CD8-positive, alpha-beta memory T cell (primary cell): Measurements from ENCODE around the gene GNPTG. TPM values are rescaled to one million over a fixed set of nuclear protein-coding genes. Genes with fewer than 3 reads are reported as not detected.

Experiments
- CTCF ChIA-PET: fragments of 350-600 bp; sonication (Branson Sonifier 250); formaldehyde crosslinking; loops from one replicate; lab custom pipeline; 2021; ENCODE audit warnings: antibody characterized with exemption; lab: Charles Lee
- POLR2A ChIA-PET: fragments of 350-600 bp; sonication (Branson Sonifier 250); formaldehyde crosslinking; loops from one replicate; lab custom pipeline; 2021; ENCODE audit warnings: antibody characterized with exemption; lab: Charles Lee
- DNase-seq, 5 donors: peaks; one replicate each; pipeline versions ENCODE4 v3.0.0 to v3.0.0-alpha.2; 2020 to 2022; ENCODE audit warnings: mixed read lengths in 1 of 5
- H3K27ac ChIP-seq: one replicate; pipeline ENCODE4 v1.7.0; 2013; ENCODE audit warnings: low read depth, mild to moderate bottlenecking, low read length, moderate library complexity
- H3K27me3 ChIP-seq: 2 replicates; pipeline ENCODE4 v1.7.0; 2013; ENCODE audit warnings: low read length, mild to moderate bottlenecking; ENCODE audit not compliant: insufficient read depth, poor library complexity, severe bottlenecking
- H3K36me3 ChIP-seq: 2 replicates; pipeline ENCODE4 v1.7.0; 2013; ENCODE audit warnings: mild to moderate bottlenecking, low read length, moderate library complexity; ENCODE audit not compliant: insufficient read depth
- H3K4me1 ChIP-seq: 2 replicates; pipeline ENCODE4 v1.7.0; 2013; ENCODE audit warnings: mild to moderate bottlenecking, low read length, moderate library complexity; ENCODE audit not compliant: insufficient read depth
- H3K4me3 ChIP-seq: 2 replicates; pipeline ENCODE4 v1.7.0; 2013; ENCODE audit warnings: mild to moderate bottlenecking, low read length
- H3K9me3 ChIP-seq: 2 replicates; pipeline ENCODE4 v1.7.0; 2013; ENCODE audit warnings: mild to moderate bottlenecking, low read length
- H3K27ac Mint-ChIP-seq, 8 donors: one replicate each; pipeline ENCODE4 v1.8.0; 2020 to 2021; ENCODE audit warnings: mixed read lengths in 8 of 8, mild to moderate bottlenecking in 6 of 8, inconsistent platforms in 3 of 8, moderate library complexity in 3 of 8
- H3K27me3 Mint-ChIP-seq, 2 donors: one replicate each; pipeline ENCODE4 v1.8.0; 2020 to 2021; ENCODE audit warnings: mixed read lengths in 2 of 2, mild to moderate bottlenecking in 1 of 2, moderate library complexity in 1 of 2
- H3K36me3 Mint-ChIP-seq, 3 donors: one replicate each; pipeline ENCODE4 v1.8.0; 2020 to 2021; ENCODE audit warnings: mixed read lengths in 3 of 3, inconsistent platforms in 1 of 3, mild to moderate bottlenecking in 1 of 3
- H3K4me1 Mint-ChIP-seq, 3 donors: one replicate each; pipeline ENCODE4 v1.8.0; 2020 to 2021; ENCODE audit warnings: mixed read lengths in 3 of 3, inconsistent platforms in 1 of 3, mild to moderate bottlenecking in 1 of 3
- H3K4me3 Mint-ChIP-seq, 7 donors: one replicate each; pipeline ENCODE4 v1.8.0; 2020 to 2021; ENCODE audit warnings: mixed read lengths in 7 of 7, mild to moderate bottlenecking in 6 of 7, moderate library complexity in 4 of 7, inconsistent platforms in 2 of 7
- H3K9me3 Mint-ChIP-seq, 5 donors: one replicate each; pipeline ENCODE4 v1.8.0; 2020 to 2022; ENCODE audit warnings: mixed read lengths in 5 of 5, mild to moderate bottlenecking in 3 of 5, moderate library complexity in 2 of 5, inconsistent platforms in 1 of 5
- polyA plus RNA-seq: library from polyadenylated mRNA; unstranded; fragments of 300-500 nt; fragmentation: Illumina TruSeq; gene quantifications from one replicate; pipeline ENCODE4 v1.2.3, GENCODE V29; 2021
- total RNA-seq, 2 experiments: library from RNA; stranded (reverse); gene quantifications; one replicate each; pipeline ENCODE4 v1.2.3, GENCODE V29; 2021

The GNPTG gene
- total and polyA plus RNA-seq, 3 experiments from 2014 or later, result 32.3 to 63.3 (median 34.4) TPM

DNA sequence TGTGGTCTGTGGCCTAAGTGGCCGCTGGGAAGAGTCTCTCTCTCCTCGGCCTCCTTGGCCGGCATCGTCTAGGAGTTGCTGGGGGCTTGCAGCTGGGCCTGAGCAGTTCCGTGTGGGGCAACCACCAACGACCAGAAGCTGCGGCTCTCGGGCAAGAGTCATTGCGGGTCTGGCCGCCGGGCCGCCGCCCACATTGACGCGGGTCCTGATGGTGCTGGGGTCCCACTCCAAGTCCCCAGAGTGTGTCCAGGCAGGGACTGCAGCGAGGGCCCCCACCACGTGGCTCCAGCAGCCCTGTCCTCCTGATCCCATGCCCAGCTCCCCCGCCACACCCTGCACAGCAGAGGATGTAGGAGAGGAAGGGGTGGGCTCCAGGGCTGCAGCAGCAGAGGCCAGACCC is 31.8 kb downstream of the GNPTG start:
- Mint-ChIP-seq H3K27me3 (peaks cover 0 to 1% of the 10 kb centered on the region in 2 donors), H3K4me1 (peaks cover 9 to 14% (median 9%) of the 10 kb centered on the region in 3 donors), H3K36me3 (peaks cover 0 to 49% (median 3%) of the 10 kb centered on the region in 3 donors), H3K27ac (no peak overlapping the region), H3K9me3 (no peaks in the 10 kb centered on the region), H3K4me3 (no peak overlapping the region)
- Histone ChIP-seq H3K4me3 (no peak overlapping the region), H3K27ac (no peak overlapping the region), H3K9me3 (no peaks in the 10 kb centered on the region), H3K27me3 (no peaks in the 10 kb centered on the region), H3K36me3 (no peaks in the 10 kb centered on the region), H3K4me1 (peaks cover 9% of the 10 kb centered on the region)
- ChIA-PET CTCF (no interaction called here), POLR2A (interaction anchor here (0.7 kb wide), 1 partner anchor 172 kb away, joined by 5 read pairs; no protein-coding TSS in a partner anchor)
- DNase-seq, result no peak

DNA sequence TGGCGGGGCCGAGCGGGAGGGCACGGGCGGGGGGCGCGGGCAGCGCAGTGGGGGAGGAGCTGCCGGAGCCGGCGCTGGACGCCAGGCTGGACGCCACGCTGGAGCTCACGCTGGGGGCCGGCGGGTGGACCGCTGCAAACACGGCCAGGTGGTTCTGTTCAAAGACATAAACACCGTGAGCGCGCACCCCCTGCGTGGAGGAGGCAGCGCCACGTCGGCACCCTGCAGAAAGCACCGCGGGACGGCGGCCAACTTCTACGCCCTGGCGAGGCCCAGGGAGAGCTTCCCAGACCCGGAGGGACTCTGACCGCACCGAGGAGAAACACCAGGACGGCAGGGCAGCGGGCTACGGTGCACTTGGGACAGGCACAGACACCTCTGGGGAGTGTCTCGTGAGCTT is 33.5 kb downstream of the GNPTG start:
- H3K27ac ChIP-seq, result no peak overlapping the region
- ChIA-PET CTCF (no interaction called here), POLR2A (no interaction called here)
- Mint-ChIP-seq H3K27ac (no peak overlapping the region), H3K4me1 (peaks cover under 1 to 4% (median 2%) of the 10 kb centered on the region in 3 donors), H3K27me3 (peaks cover 0 to 1% of the 10 kb centered on the region in 2 donors), H3K36me3 (peaks cover 0 to 51% (median 3%) of the 10 kb centered on the region in 3 donors), H3K4me3 (no peak overlapping the region), H3K9me3 (no peaks in the 10 kb centered on the region)
- DNase-seq, result no peak
- H3K36me3 ChIP-seq, result peaks cover under 1% of the 10 kb centered on the region
- no peak overlapping the region for H3K4me3 ChIP-seq
- no peaks in the 10 kb centered on the region for H3K9me3 ChIP-seq
- H3K4me1 ChIP-seq, result peaks cover under 1% of the 10 kb centered on the region
- H3K27me3 ChIP-seq, result no peaks in the 10 kb centered on the region

GRCh38 chr16:1387331-1387730 is 35.6 kb downstream of the GNPTG start:
- H3K27ac ChIP-seq, result no peak overlapping the region
- H3K27me3 Mint-ChIP-seq, result peaks cover 0 to 1% of the 10 kb centered on the region in 2 donors
- H3K36me3 ChIP-seq, result peaks cover 10% of the 10 kb centered on the region
- H3K9me3 ChIP-seq, result no peaks in the 10 kb centered on the region
- H3K27ac Mint-ChIP-seq, result no peak overlapping the region
- H3K4me1 Mint-ChIP-seq, result no peaks in the 10 kb centered on the region
- no peak for DNase-seq
- H3K4me3 ChIP-seq, result no peak overlapping the region
- H3K36me3 Mint-ChIP-seq, result peaks cover 0 to 53% (median 2%) of the 10 kb centered on the region in 3 donors
- ChIA-PET CTCF (no interaction called here), POLR2A (no interaction called here)
- H3K4me1 ChIP-seq, result no peaks in the 10 kb centered on the region
- H3K27me3 ChIP-seq, result no peaks in the 10 kb centered on the region
- no peak overlapping the region for H3K4me3 Mint-ChIP-seq
- no peaks in the 10 kb centered on the region for H3K9me3 Mint-ChIP-seq

GRCh38 chr16:1389762-1390161 is 38.0 kb downstream of the GNPTG start:
- ChIA-PET POLR2A (no interaction called here), CTCF (no interaction called here)
- Mint-ChIP-seq H3K4me3 (no peak overlapping the region), H3K27ac (no peak overlapping the region), H3K36me3 (peaks cover 0 to 57% (median 2%) of the 10 kb centered on the region in 3 donors), H3K27me3 (no peaks in the 10 kb centered on the region), H3K4me1 (no peaks in the 10 kb centered on the region), H3K9me3 (no peaks in the 10 kb centered on the region)
- no peaks in the 10 kb centered on the region for H3K9me3 ChIP-seq
- H3K4me1 ChIP-seq, result no peaks in the 10 kb centered on the region
- no peak overlapping the region for H3K27ac ChIP-seq
- peaks cover 20% of the 10 kb centered on the region for H3K36me3 ChIP-seq
- H3K27me3 ChIP-seq, result no peaks in the 10 kb centered on the region
- H3K4me3 ChIP-seq, result no peak overlapping the region
- no peak for DNase-seq

GRCh38 chr16:1390239-1390779 is 38.6 kb downstream of the GNPTG start:
- no peak overlapping the region for H3K4me3 ChIP-seq
- H3K9me3 ChIP-seq, result no peaks in the 10 kb centered on the region
- peaks cover 20% of the 10 kb centered on the region for H3K36me3 ChIP-seq
- CTCF ChIA-PET, result no interaction called here
- no peak overlapping the region for H3K4me3 Mint-ChIP-seq
- no peak for DNase-seq
- H3K9me3 Mint-ChIP-seq, result no peaks in the 10 kb centered on the region
- H3K4me1 ChIP-seq, result no peaks in the 10 kb centered on the region
- H3K27me3 ChIP-seq, result no peaks in the 10 kb centered on the region
- no peaks in the 10 kb centered on the region for H3K27me3 Mint-ChIP-seq
- H3K27ac Mint-ChIP-seq, result peak overlapping the region in 1 of 8 donors; percentile 35
- H3K27ac ChIP-seq, result no peak overlapping the region
- H3K36me3 Mint-ChIP-seq, result peaks cover 0 to 54% (median 2%) of the 10 kb centered on the region in 3 donors
- H3K4me1 Mint-ChIP-seq, result no peaks in the 10 kb centered on the region
- POLR2A ChIA-PET, result interaction anchor here (1.1 kb wide), 1 partner anchor 18 kb away, joined by 4 read pairs; no protein-coding TSS in a partner anchor

GRCh38 chr16:1392826-1393225 is 41.1 kb downstream of the GNPTG start:
- no peaks in the 10 kb centered on the region for H3K9me3 Mint-ChIP-seq
- Histone ChIP-seq H3K4me1 (no peaks in the 10 kb centered on the region), H3K4me3 (no peak overlapping the region), H3K27ac (no peak overlapping the region), H3K36me3 (peaks cover 20% of the 10 kb centered on the region), H3K9me3 (no peaks in the 10 kb centered on the region), H3K27me3 (no peaks in the 10 kb centered on the region)
- ChIA-PET CTCF (no interaction called here), POLR2A (no interaction called here)
- no peak for DNase-seq
- H3K4me1 Mint-ChIP-seq, result no peaks in the 10 kb centered on the region
- peak overlapping the region in 1 of 8 donors; percentile 83 for H3K27ac Mint-ChIP-seq
- no peak overlapping the region for H3K4me3 Mint-ChIP-seq
- H3K27me3 Mint-ChIP-seq, result peaks cover 0 to 2% of the 10 kb centered on the region in 2 donors
- peaks cover 0 to 57% (median 2%) of the 10 kb centered on the region in 3 donors for H3K36me3 Mint-ChIP-seq

- Histone ChIP-seq H3K4me3 (no peak overlapping the region), H3K9me3 (no peaks in the 10 kb centered on the region), H3K27ac (no peak overlapping the region), H3K4me1 (no peaks in the 10 kb centered on the region), H3K27me3 (no peaks in the 10 kb centered on the region), H3K36me3 (peaks cover 25% of the 10 kb centered on the region)
- no peak overlapping the region for H3K4me3 Mint-ChIP-seq
- POLR2A ChIA-PET, result no interaction called here
- H3K27ac Mint-ChIP-seq, result no peak overlapping the region
- no peaks in the 10 kb centered on the region for H3K4me1 Mint-ChIP-seq
- CTCF ChIA-PET, result no interaction called here
- peaks cover 0 to 2% of the 10 kb centered on the region in 2 donors for H3K27me3 Mint-ChIP-seq
- DNase-seq, result no peak
- H3K36me3 Mint-ChIP-seq, result peaks cover 0 to 62% (median 2%) of the 10 kb centered on the region in 3 donors
- no peaks in the 10 kb centered on the region for H3K9me3 Mint-ChIP-seq
Measured at GRCh38 chr16:1393613-1394176, 42.0 kb downstream of the GNPTG start.

- no peaks in the 10 kb centered on the region for H3K9me3 Mint-ChIP-seq
- Histone ChIP-seq H3K36me3 (peaks cover 26% of the 10 kb centered on the region), H3K27me3 (no peaks in the 10 kb centered on the region), H3K27ac (no peak overlapping the region), H3K4me3 (no peak overlapping the region), H3K9me3 (no peaks in the 10 kb centered on the region), H3K4me1 (no peaks in the 10 kb centered on the region)
- no peaks in the 10 kb centered on the region for H3K4me1 Mint-ChIP-seq
- ChIA-PET POLR2A (no interaction called here), CTCF (no interaction called here)
- no peak for DNase-seq
- no peak overlapping the region for H3K4me3 Mint-ChIP-seq
- H3K27ac Mint-ChIP-seq, result no peak overlapping the region
- H3K27me3 Mint-ChIP-seq, result peaks cover 0 to 4% of the 10 kb centered on the region in 2 donors
- H3K36me3 Mint-ChIP-seq, result peaks cover 0 to 66% (median 2%) of the 10 kb centered on the region in 3 donors
Measured at GRCh38 chr16:1394367-1394951, 42.7 kb downstream of the GNPTG start.
